Prostate gland (tissue), 2 donors: ENCODE results near the gene PHIP. TPM values are rescaled to one million over a fixed set of nuclear protein-coding genes. Genes with fewer than 3 reads are reported as not detected.

ENCODE experiments used
- DNase-seq: peaks from one replicate; pipeline ENCODE4 v3.0.0-alpha.2; 2019; ENCODE audit warnings: low spot score
- H3K27ac ChIP-seq, 2 donors: fragments of 200-600 bp; sonication (generic); 2 replicates each; pipeline ENCODE4 v1.5.1; 2017 to 2019
- H3K27me3 ChIP-seq: fragments of 200-600 bp; sonication (generic); replicated peaks from 2 replicates; pipeline ENCODE4 v1.5.1; 2019; ENCODE audit not compliant: insufficient read depth
- H3K36me3 ChIP-seq, 2 donors: fragments of 200-600 bp; sonication (generic); 1 replicate in 1 of 2; 2 replicates in 1 of 2; pipeline versions ENCODE4 v1.5.1 to v1.8.1; 2017 to 2019
- H3K4me1 ChIP-seq: fragments of 200-600 bp; sonication (generic); replicated peaks from 2 replicates; pipeline ENCODE4 v1.5.1; 2019
- H3K4me3 ChIP-seq, 2 donors: fragments of 200-600 bp; sonication (generic); 2 replicates each; pipeline ENCODE4 v1.5.1; 2017 to 2019
- H3K9me3 ChIP-seq: fragments of 200-600 bp; sonication (generic); 2 replicates; pipeline ENCODE4 v1.5.1; 2017
- CTCF ChIP-seq, 4 experiments: fragments of 200-600 bp in 2 of 4; fragments of 450-650 bp in 2 of 4; sonication (generic) in 2 of 4; IDR thresholded peaks; 1 replicate in 3 of 4; 2 replicates in 1 of 4; pipeline ENCODE4 v1.5.1; 2016 to 2019; ENCODE audit warnings: antibody characterized with exemption in 4 of 4, mild to moderate bottlenecking in 2 of 4, moderate library complexity in 2 of 4
- POLR2A ChIP-seq: fragments of 450-650 bp; IDR thresholded peaks from one replicate; pipeline ENCODE4 v1.6.1; 2016; ENCODE audit warnings: antibody characterized with exemption, mild to moderate bottlenecking
- POLR2AphosphoS5 ChIP-seq: sonication (generic); formaldehyde crosslinking; IDR thresholded peaks from one replicate; pipeline ENCODE4 v1.6.1; 2017; ENCODE audit warnings: antibody characterized with exemption
- WGBS: methylation state at CpG from one replicate; pipeline ENCODE4 v1.1.5; 2018; 5-methylcytosine and 5-hydroxymethylcytosine counted together
- intact Hi-C: fragments of 100-400 bp; cut with DNase I; formaldehyde crosslinking; loops from one replicate; pipeline ENCODE4 v1.14.2; 2022
- total RNA-seq, 2 donors: library from RNA; depleted of rRNA; stranded (reverse); fragments of >200 nt; gene quantifications; one replicate each; pipeline ENCODE4 v1.1.0, GENCODE V29; 2016

PHIP gene
- total RNA-seq, 2 donors from 2014 or later = 29.6 to 31.8 TPM

GRCh38 chr6:79030023-79030422 lies 48.0 kb downstream of the PHIP start:
- TF ChIP-seq POLR2AphosphoS5 = no peak
- no peak for TF ChIP-seq POLR2A
- TF ChIP-seq CTCF (IDR thresholded peaks at IDR 0.05) = no peak
- 93% methylated on average over 2 of the region's 2 CpGs for WGBS
- intact Hi-C loops = no loop called here
- Histone ChIP-seq H3K27ac (no peak overlapping the region), H3K4me1 (no peaks in the 10 kb centered on the region), H3K27me3 (no peaks in the 10 kb centered on the region), H3K36me3 (no peaks in the 10 kb centered on the region), H3K9me3 (no peaks in the 10 kb centered on the region), H3K4me3 (no peak overlapping the region)
- no peak for DNase-seq

- Histone ChIP-seq H3K27ac (no peak overlapping the region), H3K36me3 (no peaks in the 10 kb centered on the region), H3K27me3 (no peaks in the 10 kb centered on the region), H3K4me1 (no peaks in the 10 kb centered on the region), H3K4me3 (no peak overlapping the region), H3K9me3 (no peaks in the 10 kb centered on the region)
- no peak for DNase-seq
- WGBS = 100% methylated on average over 1 of the region's 1 CpG
- intact Hi-C loops = no loop called here
- TF ChIP-seq CTCF (IDR thresholded peaks at IDR 0.05) (no peak), POLR2AphosphoS5 (no peak), POLR2A (no peak)
These were observed 49.3 kb downstream of the PHIP start for GRCh38 chr6:79028641-79029314.

GRCh38 chr6:79011940-79012339 lies 66.1 kb downstream of the PHIP start:
- intact Hi-C loops = no loop called here
- H3K36me3 ChIP-seq = no peaks in the 10 kb centered on the region
- no peak overlapping the region for H3K27ac ChIP-seq
- no peak overlapping the region for H3K4me3 ChIP-seq
- no peaks in the 10 kb centered on the region for H3K4me1 ChIP-seq
- TF ChIP-seq POLR2AphosphoS5 (no peak), POLR2A (no peak), CTCF (IDR thresholded peaks at IDR 0.05) (no peak)
- no peak for DNase-seq
- H3K27me3 ChIP-seq = no peaks in the 10 kb centered on the region
- no peaks in the 10 kb centered on the region for H3K9me3 ChIP-seq

GRCh38 chr6:79010422-79010821 lies 67.6 kb downstream of the PHIP start:
- 97% methylated on average over 1 of the region's 1 CpG for WGBS
- H3K27me3 ChIP-seq = no peaks in the 10 kb centered on the region
- H3K9me3 ChIP-seq = no peaks in the 10 kb centered on the region
- no peak overlapping the region for H3K27ac ChIP-seq
- intact Hi-C loops = no loop called here
- no peak overlapping the region for H3K4me3 ChIP-seq
- H3K4me1 ChIP-seq = no peaks in the 10 kb centered on the region
- H3K36me3 ChIP-seq = no peaks in the 10 kb centered on the region
- DNase-seq = no peak
- TF ChIP-seq CTCF (IDR thresholded peaks at IDR 0.05) (no peak), POLR2AphosphoS5 (no peak), POLR2A (no peak)

GRCh38 chr6:79009819-79010218 lies 68.2 kb downstream of the PHIP start:
- TF ChIP-seq POLR2A = no peak
- no peak for TF ChIP-seq CTCF (IDR thresholded peaks at IDR 0.05)
- no peak for TF ChIP-seq POLR2AphosphoS5

More at GRCh38 chr6:79009819-79010218, 68.2 kb downstream of the PHIP start:
- intact Hi-C loops = no loop called here
- Histone ChIP-seq H3K27me3 (no peaks in the 10 kb centered on the region), H3K4me1 (no peaks in the 10 kb centered on the region), H3K27ac (no peak overlapping the region), H3K9me3 (no peaks in the 10 kb centered on the region), H3K4me3 (no peak overlapping the region), H3K36me3 (no peaks in the 10 kb centered on the region)
- 88% methylated on average over 1 of the region's 1 CpG for WGBS
- no peak for DNase-seq
